Esophagus muscularis mucosa (tissue), 4 donors: ENCODE measurements around the gene STOX2. TPM values are rescaled to one million over a fixed set of nuclear protein-coding genes. Genes with fewer than 3 reads are reported as not detected.
A peak's percentile ranks its signal among the peaks of the same experiment; 100 is the strongest.

Source experiments
- DNase-seq: peaks from one replicate; pipeline ENCODE4 v3.0.0-alpha.2; 2017; ENCODE audit errors: extremely low spot score
- H3K27ac ChIP-seq, 4 donors: fragments of 200-600 bp; sonication (generic); replicated peaks in 1 of 4; 1 replicate in 3 of 4; 2 replicates in 1 of 4; pipeline ENCODE4 v1.5.1; 2016 to 2019; ENCODE audit warnings: mild to moderate bottlenecking in 1 of 4
- H3K27me3 ChIP-seq, 4 donors: fragments of 200-600 bp; sonication (generic); one replicate each; pipeline versions ENCODE4 v1.5.1 to v1.6.0; 2016 to 2019
- H3K36me3 ChIP-seq, 4 donors: fragments of 200-600 bp; sonication (generic); one replicate each; pipeline ENCODE4 v1.5.1; 2016 to 2019
- H3K4me1 ChIP-seq, 4 donors: fragments of 200-600 bp; sonication (generic); one replicate each; pipeline ENCODE4 v1.5.1; 2016 to 2019
- H3K4me3 ChIP-seq, 4 donors: fragments of 200-600 bp; sonication (generic); 1 replicate in 2 of 4; 2 replicates in 2 of 4; pipeline ENCODE4 v1.5.1; 2016 to 2019; ENCODE audit warnings: mild to moderate bottlenecking in 4 of 4, moderate library complexity in 1 of 4
- H3K9me3 ChIP-seq, 4 donors: fragments of 200-600 bp; sonication (generic); 1 replicate in 3 of 4; 2 replicates in 1 of 4; pipeline ENCODE4 v1.5.1; 2016 to 2019
- CTCF ChIP-seq, 3 experiments: fragments of 200-600 bp in 2 of 3; fragments of 450-650 bp in 1 of 3; sonication (generic) in 2 of 3; IDR thresholded peaks; one replicate each; pipeline ENCODE4 v1.5.1; 2017 to 2019; ENCODE audit warnings: antibody characterized with exemption in 3 of 3, mild to moderate bottlenecking in 2 of 3, moderate library complexity in 1 of 3
- EP300 ChIP-seq: sonication (generic); formaldehyde crosslinking; IDR thresholded peaks from one replicate; pipeline ENCODE4 v1.6.1; 2017; ENCODE audit warnings: antibody characterized with exemption
- POLR2A ChIP-seq: fragments of 450-650 bp; IDR thresholded peaks from one replicate; pipeline ENCODE4 v1.6.1; 2017; ENCODE audit warnings: antibody characterized with exemption, moderate library complexity, mild to moderate bottlenecking, low read depth
- POLR2AphosphoS5 ChIP-seq, 2 donors: sonication (generic); formaldehyde crosslinking; IDR thresholded peaks; one replicate each; pipeline ENCODE4 v1.6.1; 2017; ENCODE audit warnings: antibody characterized with exemption in 2 of 2
- WGBS: methylation state at CpG from one replicate; pipeline ENCODE4 v1.1.5; 2018; 5-methylcytosine and 5-hydroxymethylcytosine counted together
- intact Hi-C: fragments of 100-400 bp; cut with DNase I; formaldehyde crosslinking; loops from one replicate; pipeline ENCODE4 v1.15.1; 2023
- total RNA-seq, 4 donors: library from RNA; depleted of rRNA; stranded (reverse); fragments of >200 nt; gene quantifications; one replicate each; pipeline versions ENCODE4 v1.1.0 to v1.2.1, GENCODE V29; 2016

STOX2 gene
- total RNA-seq, 4 donors from 2014 or later: 7.0 to 11.7 (median 10.5) TPM

GRCh38 chr4:184011826-184012380 is 106.8 kb downstream of the STOX2 start:
- Histone ChIP-seq H3K27ac (no peak overlapping the region), H3K4me1 (peaks cover 1 to 10% (median 8%) of the 10 kb centered on the region in 4 donors), H3K36me3 (peaks cover 0 to 25% (median 17%) of the 10 kb centered on the region in 4 donors), H3K27me3 (no peaks in the 10 kb centered on the region), H3K4me3 (no peak overlapping the region), H3K9me3 (no peaks in the 10 kb centered on the region)
- 22% methylated on average over 2 of the region's 2 CpGs for WGBS
- no peak for TF ChIP-seq POLR2AphosphoS5 (IDR thresholded peaks at IDR 0.05)
- no peak for TF ChIP-seq CTCF (IDR thresholded peaks at IDR 0.05)
- TF ChIP-seq EP300: no peak
- no peak for TF ChIP-seq POLR2A
- no peak for DNase-seq
- intact Hi-C loops: no loop called here

- WGBS: 66% methylated on average over 3 of the region's 3 CpGs
- H3K27ac ChIP-seq: no peak overlapping the region
- peaks cover 0 to 35% (median 17%) of the 10 kb centered on the region in 4 donors for H3K36me3 ChIP-seq
- TF ChIP-seq POLR2A: no peak
- no peak for TF ChIP-seq EP300
- TF ChIP-seq POLR2AphosphoS5 (IDR thresholded peaks at IDR 0.05): no peak
- TF ChIP-seq CTCF (IDR thresholded peaks at IDR 0.05): no peak
- peaks cover 6 to 14% (median 12%) of the 10 kb centered on the region in 4 donors for H3K4me1 ChIP-seq
- H3K27me3 ChIP-seq: no peaks in the 10 kb centered on the region
- no peaks in the 10 kb centered on the region for H3K9me3 ChIP-seq
- DNase-seq: no peak
- intact Hi-C loops: no loop called here
- H3K4me3 ChIP-seq: no peak overlapping the region
Measured at GRCh38 chr4:184012937-184013336, 107.8 kb downstream of the STOX2 start.

- Histone ChIP-seq H3K4me3 (no peak overlapping the region), H3K9me3 (no peaks in the 10 kb centered on the region), H3K27me3 (no peaks in the 10 kb centered on the region), H3K4me1 (peaks cover 6 to 14% (median 12%) of the 10 kb centered on the region in 4 donors), H3K27ac (no peak overlapping the region), H3K36me3 (peaks cover 0 to 33% (median 15%) of the 10 kb centered on the region in 4 donors)
- TF ChIP-seq CTCF (IDR thresholded peaks at IDR 0.05) (no peak), EP300 (no peak), POLR2AphosphoS5 (IDR thresholded peaks at IDR 0.05) (no peak), POLR2A (no peak)
- intact Hi-C loops: no loop called here
- no peak for DNase-seq
- WGBS: 79% methylated on average over 6 of the region's 6 CpGs
Measured at GRCh38 chr4:184014301-184014700, 109.2 kb downstream of the STOX2 start.

GRCh38 chr4:184016759-184017668 is 111.9 kb downstream of the STOX2 start:
- TF ChIP-seq CTCF (IDR thresholded peaks at IDR 0.05) (no peak), EP300 (no peak), POLR2AphosphoS5 (IDR thresholded peaks at IDR 0.05) (no peak), POLR2A (no peak)
- Histone ChIP-seq H3K4me3 (peak overlapping the region; percentile 15 to 27 (median 22)), H3K36me3 (peaks cover 0 to 10% (median 0%) of the 10 kb centered on the region in 4 donors), H3K9me3 (no peaks in the 10 kb centered on the region), H3K4me1 (peaks cover 6 to 8% (median 7%) of the 10 kb centered on the region in 4 donors), H3K27me3 (no peaks in the 10 kb centered on the region), H3K27ac (peak overlapping the region in 1 of 4 donors; percentile 22)
- 70% methylated on average over 20 of the region's 20 CpGs for WGBS
- DNase-seq: no peak
- intact Hi-C loops: no loop called here
